GM21367 (cell line): ENCODE data around the gene VPS29.
"Not testable (repeated sequence)": the region's sequence is repeated elsewhere in the genome, so short reads cannot be mapped to it uniquely, and the experiment has no call there.

ENCODE experiments used
- ATAC-seq: cut with Tn5 transposase; IDR thresholded peaks from one replicate; pipeline ENCODE4 v1.9.1; 2021; ENCODE audit not compliant: unreplicated experiment

Gene VPS29

DNA sequence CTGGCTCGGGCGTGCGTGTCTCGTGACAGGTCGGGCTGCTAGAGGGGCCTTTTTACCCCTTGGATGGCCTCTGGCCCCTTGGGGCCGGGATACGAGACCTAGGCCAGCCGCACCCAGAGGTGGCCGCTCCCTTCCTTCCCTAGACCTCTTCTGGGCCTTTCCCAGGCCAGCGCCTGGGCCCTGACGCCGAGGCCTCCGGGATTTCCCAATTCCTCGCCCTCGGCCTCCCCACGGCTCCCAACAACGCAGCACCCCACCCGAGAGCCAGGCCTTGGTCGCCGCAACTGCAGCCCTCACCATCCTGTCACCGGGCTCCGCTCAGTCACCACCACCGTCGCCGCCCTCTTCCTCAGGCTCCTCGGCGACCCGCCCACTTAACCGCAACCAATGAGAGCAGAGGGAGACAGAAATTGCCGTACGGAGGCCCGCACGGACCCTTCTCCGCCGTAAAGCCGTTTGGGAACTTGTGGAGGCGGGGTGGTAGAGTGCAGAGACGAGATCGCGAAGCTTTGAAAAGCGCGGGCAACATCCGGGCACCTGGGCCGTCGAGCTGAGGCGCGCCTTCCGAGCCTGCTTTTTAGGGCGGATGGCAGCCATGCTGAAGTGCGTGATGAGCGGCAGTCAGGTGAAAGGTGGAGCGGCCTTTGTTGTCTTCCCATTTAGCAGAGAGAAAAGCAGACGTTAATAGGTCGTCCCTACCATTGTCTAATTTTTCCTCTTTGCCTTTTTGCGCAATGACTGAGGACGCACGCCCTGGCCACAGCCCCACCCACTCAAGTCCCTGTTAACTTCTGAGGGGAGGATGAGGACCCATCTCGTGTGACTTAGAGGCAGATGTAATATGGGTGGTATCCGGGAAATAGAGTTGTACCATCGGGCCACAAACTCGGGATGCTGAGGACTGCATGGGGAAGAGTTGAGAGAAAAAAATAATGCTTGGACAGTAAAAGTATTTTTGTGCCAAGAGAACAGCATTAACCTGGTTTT, at the start of gene VPS29, which contains the start of gene RAD9B:
TSS of gene VPS29 (minus strand) at position 360 of the 987 bp plus-strand sequence. CDS start at position 300, 60 bp downstream.
TSS of gene RAD9B (plus strand) at position 580 of the 987 bp plus-strand sequence. CDS start at position 587, 7 bp downstream.
- peak; percentile 91 for ATAC-seq

DNA sequence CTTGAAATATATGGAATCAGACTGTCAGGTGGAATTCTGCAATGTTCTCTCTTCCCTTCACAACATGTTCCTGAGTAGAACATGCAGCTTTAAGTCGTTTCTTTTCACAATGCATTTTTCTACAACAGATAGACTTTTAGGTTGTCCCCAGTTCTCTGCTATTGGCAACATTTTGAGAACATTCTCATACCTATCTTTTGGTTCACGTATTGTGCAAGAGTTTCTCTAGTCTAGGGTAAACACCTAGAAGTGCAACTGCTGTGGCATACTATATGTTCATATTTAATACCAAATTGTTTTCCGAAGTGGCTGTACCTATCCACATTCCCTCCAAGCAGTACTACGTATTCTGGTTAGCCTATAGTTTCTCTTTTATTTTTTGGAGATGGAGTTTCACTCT, 49.1 kb upstream of the VPS29 start:
- no peak for ATAC-seq

DNA sequence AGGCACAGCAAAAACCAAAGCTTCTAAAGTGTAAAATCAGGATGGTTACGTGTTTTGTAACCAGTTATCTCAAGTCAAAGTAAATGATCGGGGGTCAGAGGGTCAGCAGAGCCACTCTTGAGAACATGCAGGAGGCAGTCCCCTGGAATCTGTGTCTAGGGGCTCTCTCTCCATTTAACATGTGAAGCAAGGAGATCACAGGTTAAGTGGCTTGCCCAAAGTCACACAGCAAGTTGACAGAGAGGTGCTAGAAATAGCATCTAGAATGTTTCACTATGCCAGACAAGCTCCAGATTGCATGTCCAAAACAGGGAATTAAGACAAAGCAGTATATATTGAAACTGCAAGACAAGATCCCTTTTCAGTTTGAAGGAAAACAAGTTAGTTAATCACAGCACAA, 47.8 kb upstream of the VPS29 start:
- no peak for ATAC-seq

DNA sequence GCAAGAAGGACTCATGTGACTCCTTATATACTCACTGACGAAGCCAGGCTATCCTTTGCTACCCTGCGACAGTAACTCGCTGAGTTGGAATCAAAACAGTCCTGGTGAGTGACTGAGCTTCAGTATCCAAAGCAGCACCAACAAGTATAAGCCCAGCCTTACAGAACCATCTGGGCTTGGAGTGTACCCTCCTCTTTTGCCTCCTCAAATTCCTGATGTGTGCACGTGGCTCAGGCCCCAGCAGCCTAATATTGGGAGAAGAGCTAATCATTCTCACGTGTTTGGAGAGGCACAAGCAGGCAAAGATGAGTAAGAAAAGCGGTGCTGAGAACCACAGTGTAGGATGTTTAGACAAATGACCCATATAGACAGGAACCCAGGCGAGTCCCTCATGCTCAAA, 46.8 kb upstream of the VPS29 start:
- ATAC-seq = no peak

DNA sequence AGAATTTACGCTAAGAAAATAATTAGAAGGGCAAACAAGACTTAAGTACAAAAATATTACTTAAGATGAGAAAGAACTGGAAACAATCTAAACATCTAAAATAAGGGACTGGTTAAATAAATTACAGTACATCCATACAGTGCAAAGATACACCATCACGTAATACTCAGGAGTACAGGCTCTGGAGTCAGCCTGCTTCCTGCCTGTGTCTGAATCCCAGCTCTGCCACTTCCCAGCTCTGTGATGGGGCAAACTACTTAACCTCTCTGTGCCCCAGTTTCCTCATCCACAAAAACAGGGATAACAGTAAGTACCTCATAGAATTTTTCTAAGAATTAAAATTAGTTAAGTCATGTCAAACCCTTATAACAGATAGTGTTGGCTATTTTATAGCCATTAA, 45.2 kb upstream of the VPS29 start:
- no peak for ATAC-seq

DNA sequence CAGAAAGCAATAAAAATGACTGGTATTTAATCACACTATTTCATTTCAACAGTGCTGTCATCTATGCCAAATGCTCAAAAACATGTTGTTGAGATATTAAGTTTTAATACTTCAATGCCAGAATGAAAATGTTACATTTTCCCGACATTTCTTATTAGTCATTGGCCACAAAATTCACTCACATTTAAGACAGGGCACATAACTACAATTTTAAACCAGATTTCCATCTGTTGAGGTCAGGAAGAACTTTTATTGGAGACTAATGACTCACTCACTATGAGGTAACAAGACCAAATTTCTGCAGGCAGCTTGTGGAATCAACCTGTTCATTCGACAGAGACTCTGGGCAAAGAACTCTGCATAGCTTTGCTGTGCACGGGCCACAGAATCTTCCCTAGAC, 44.4 kb upstream of the VPS29 start:
- no peak for ATAC-seq

DNA sequence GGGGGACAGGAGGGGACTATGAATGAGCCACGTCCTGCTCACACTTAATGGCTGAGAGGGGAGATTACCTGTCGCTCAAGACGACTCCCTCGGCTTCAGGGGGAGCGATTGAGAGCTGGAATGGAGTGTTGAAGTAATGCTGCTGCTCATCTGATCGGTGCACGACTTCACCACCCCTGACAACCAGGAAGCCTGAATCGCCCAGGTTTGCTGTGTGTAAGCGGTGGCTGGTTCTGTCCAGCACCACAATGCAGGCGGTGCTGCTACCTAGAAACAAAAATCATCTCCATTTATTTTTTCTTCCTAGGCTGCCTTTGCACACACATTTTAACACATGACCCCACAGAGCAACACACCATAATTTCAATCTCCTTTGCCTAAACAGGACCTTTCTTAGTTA, 43.9 kb upstream of the VPS29 start:
- no peak for ATAC-seq

DNA sequence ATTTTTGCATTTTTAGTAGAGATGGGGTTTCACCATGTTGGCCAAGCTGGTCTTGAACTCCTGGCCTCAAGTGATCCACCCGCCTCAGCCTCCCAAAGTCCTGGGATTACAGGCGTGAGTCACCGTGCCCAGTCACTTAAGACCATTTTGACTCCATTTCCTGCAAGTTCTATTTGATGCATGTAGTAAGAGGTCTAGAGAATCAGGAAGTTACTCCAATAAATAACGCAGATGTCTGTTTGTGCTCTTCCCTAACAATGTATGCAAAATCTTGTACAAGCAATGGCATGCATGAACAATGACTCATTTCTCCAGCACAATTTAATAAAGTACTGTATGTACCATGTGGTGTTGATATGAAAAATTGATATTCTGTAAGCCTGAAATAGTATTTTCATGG, 43.3 kb upstream of the VPS29 start:
- not testable (repeated sequence) for ATAC-seq

DNA sequence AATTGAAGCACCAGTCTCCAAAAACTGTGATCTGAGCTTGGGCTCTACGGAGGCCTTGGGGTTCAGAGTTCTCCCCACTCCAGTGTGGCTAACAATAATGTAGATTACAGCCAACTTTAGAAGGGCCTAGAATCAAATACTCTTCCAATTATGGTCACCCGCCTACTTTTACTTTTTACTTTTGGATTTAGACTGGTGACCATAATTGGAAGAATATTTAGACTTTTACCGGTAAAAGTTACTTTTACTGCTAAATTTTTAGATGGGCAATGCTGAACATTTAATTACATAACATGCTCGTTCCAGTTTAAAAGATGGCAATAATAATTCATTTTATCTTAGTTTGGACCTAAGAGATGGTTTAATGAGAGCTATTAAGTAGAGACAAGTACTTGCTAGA, 42.1 kb upstream of the VPS29 start:
- no peak for ATAC-seq

DNA sequence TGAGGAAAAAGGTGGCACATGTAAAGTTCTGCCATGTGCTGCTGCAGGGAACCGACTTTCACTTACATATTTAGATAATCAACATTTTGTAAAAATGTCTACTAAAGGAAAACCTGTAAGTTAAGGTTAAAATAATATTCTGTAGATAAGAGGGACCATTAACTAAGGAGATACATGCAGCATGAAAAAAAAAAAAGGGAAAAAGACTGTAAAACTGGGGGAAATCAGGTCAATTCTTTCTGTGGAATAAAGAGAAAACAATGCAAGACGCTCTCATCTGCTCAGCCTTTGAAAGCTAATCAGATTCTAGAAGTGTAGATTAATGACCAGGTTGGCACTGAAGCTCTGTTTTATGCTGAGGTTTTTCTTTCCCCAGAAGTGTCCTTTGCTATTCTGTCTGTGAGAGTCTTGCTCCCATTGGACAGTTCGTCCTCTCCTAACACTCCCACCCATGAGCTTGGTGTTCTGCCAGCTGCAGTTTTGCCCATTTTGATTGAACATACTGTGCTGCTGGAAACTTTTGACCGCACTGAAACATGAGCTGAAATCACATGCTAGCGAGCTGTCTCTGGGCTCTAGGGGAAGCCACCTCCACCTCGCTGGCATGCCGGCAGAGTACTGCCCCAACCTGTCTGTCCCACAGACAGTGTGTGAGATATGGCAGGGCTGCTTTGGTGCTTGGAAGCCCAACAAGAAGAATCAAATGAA, 41.5 kb upstream of the VPS29 start:
- ATAC-seq = no peak

DNA sequence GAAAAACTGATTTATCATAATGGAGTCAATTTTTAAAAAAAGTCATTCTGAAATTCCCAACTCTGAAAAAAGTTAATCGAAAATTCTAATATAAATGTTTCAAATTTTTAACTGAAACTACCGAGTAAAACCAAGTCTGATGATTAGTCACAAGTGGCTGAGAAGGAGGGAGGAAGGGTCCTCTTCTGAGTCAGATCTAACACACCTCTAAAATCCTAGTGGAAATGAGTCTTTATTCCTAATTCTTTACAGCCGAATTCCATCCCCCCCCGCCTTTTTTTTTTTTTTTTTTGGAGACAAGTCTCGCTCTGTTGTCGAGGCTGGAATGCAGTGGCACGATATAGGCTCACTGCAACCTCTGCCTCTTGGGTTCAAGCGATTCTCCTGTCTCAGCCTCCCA, 38.1 kb upstream of the VPS29 start:
- ATAC-seq = no peak

DNA sequence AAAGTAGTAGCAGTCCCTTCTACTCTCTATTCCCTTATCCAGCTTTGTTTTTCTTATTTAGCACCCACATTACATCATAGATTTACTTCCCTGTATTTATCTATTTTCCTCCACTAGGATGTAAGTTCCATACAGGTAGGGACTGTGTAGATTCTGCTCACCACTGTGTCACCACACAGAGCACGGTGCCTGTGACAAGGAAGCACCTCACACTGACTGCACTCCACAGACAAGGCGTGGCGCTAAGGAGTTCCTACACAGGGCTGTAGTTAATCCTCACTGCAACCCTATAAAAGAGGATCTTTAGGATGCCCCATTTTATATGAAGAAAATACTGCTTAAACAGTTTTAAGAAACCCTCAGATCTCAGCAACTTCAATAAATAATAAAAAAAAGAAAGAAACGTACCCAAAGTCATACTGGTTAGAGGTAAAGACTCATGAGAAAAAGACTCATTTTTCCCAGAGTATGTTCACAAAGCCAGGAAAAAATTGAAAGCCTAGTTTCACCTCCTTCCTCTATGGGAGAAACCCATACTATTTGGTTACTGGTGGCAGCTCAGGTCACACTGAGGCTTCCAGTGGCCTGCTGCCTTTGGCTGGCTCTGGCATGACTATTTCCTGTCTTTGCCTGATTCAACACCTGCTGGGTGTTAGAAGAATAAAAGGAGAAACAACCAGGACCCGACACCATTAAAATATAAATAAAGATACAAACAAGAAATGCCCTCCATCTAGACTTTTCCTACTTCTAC, 37.1 kb upstream of the VPS29 start:
- ATAC-seq = no peak

DNA sequence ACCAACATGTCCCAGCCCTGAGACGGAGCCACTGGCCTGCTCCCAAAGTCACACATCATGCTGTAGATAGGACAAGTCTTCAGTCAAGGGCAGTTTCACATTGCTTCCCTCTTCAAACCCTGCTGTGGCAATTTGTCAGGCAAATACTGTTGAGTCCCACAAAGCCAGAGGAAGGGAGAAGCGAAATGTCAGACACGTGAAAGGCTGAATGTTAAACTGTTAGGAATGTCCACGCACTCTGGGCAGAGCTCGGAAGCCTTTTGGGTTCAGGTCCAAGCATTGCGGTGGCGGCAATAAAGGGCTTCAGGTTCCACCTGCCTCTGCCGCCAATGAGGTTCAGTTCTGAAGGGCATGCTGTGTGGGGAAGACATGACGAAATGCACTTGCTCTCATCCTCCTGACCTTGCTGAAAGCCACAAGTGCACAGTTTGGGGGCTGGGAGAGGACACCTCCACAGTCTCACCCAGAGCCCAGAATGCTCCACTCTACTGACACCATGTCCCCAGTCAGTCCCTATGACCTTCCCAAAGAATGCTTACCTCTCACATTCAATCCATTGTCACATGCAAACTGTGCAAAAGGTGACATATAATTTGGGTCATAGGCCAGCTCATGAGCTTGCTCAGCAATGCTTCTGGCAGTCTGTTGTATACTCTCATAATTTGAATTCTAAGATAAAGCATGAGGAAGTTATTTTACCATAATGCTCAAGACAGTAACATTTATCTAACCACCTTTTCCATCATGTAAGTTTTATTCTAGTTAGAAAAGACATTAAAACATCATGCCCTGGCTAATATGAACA, 35.9 kb upstream of the VPS29 start:
- ATAC-seq = no peak

DNA sequence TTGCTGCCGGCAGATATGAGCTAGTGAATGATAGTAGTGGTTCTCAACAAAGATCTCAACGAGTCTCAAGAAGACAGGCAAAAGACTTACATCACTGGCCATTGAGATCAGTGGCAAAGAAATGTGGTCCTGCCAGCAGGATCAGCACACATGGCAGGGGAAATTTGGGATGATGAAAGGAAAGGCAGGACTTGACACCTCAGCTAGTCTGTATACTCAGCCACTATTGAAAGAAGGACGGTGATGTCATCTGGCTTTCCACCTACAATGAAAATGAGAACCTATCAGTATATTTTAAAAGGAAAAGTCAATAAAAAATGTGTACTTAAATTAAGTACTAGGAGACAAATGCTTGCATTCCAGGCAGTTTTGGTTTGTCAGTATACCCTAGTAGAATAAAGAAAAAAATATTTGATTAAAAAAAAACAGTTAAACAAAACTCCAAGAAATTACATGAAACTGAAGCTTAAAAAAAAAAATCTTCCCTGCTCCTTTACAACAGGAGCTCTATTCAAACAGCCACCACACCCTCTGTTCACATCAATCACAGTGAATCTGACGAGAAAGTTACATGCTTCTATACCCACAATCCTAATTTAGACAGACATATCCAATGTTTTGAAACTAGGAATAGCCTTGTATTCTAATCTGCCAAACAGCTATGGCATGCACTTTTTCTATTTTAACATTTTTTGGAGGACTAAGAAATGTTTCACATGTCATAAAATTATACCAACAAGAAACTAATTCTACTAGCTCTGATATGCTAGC, 35.1 kb upstream of the VPS29 start:
- ATAC-seq = no peak

DNA sequence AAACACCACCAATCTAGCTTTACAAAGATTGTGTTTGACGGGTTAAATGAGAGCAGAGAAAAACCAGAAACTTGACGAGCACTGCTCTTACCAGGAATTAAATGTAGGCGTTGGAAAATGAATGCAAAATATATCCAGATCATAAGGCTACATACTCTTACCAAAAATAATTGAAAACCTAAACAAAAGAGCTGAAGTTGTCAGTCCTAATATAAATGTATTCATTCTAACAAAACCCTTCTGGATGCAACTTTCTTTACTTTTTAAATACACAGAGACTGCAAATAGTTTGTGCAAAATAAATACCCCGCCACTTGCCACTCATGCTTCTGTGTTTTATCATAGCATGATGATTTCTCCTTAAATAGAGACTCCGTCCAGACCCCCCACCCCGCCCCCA, 32.9 kb upstream of the VPS29 start:
- ATAC-seq = no peak

DNA sequence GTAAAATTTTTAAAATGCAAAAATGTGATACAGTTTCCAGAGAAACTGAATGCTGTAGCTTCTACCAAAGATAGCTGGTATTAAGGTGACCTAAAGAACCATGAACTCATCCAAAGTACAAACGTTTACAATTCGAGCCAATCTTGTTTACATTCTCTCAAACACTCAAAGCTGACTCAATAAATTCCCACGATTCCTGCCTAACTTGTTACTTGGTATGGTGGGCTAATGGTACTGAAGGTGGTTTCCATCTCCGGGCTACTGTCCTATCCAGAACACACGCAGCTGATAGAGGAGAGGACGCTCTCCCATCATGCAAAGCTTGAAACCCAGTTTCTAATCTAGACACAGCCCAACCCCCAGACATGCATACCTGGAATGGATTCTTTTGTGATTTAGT, 31.7 kb upstream of the VPS29 start:
- ATAC-seq = no peak

DNA sequence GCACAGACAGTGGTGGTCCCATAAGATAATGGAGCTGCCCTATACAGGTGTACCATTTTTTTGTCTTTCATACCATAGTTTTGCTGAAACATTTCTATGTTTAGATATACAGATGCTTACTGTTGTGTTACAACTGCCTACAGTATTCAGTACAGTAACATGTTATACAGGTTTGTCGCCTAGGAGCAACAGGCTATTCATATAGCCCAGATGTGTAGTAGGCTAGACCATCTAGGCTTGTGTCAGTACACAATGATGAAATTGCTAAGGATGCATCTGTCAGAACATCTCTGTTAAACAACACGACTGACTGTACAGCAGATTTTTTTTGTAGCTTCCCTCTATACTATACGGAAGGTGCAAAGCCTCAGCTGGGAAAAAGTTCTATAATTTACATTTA, 30.7 kb upstream of the VPS29 start:
- no peak for ATAC-seq

DNA sequence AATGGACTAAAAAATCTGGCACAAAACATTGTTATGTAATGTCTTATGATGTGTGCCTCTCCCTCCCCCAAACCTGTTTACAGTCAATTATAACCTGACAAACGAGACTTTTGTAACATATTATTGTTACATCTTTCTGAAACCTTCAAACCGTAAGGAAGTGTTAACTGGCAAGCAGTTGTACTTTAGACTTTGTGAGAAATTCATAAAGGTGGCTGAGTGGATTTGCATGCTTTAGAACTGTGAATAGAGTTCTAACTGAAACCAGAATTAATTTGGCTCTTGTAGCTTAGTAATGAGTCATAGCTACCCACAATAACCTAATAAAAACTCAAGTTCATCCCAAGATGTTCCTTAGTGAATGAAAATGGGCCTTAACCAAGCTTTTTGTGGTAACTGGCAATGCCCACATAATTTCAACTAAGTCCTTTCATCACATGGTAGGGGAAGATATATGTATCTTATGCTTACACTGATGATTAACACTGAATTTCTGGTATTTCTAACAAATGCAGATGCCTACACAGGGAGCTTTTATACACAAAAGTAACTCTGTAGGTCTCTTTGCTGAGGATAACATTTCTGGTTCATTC, 29.9 kb upstream of the VPS29 start:
- peak; percentile 77 for ATAC-seq

DNA sequence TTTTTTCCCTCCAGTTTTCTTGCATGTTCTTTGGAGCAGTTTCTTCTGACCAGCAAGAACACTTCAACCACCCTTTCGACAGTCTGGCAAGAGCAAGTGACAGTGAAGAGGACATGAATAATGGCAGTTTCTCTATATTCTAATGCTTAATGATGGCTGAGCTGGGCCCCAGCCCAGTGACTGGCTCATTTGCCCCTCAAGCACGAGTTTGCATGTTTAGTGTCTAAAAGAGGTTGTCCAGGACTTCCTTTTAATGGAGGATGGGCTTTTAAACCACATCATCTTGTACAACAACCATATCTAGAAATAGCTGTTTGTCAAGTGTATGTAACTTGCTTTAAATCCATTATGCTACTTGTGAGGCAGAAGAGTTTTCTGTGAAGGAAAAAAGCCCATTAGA, 28.6 kb upstream of the VPS29 start:
- ATAC-seq = no peak
